ENCODE data around the gene MBP. TPM values are rescaled to one million over a fixed set of nuclear protein-coding genes. Genes with fewer than 3 reads are reported as not detected.

MBP gene
- total and polyA plus RNA-seq, 2 donors (not counting 3 experiments of a cell fraction or from before 2014, with no cell fraction given) = 1.7 to 2.3 TPM

GRCh38 chr18:77042583-77042982, 90.0 kb downstream of the MBP start:
- BruUV-seq (replicated peaks) = no TSS peak
- Histone ChIP-seq H3K9me3 (replicated peaks; ENCODE audit: control insufficient read depth, insufficient read depth, low read length) (no peaks in the 10 kb centered on the region), H3K27ac (ENCODE audit: insufficient read depth, low read depth, low read length) (no peak overlapping the region), H3K4me1 (ENCODE audit: control insufficient read depth, extremely low read depth, insufficient read depth, low read length) (no peaks in the 10 kb centered on the region), H3K27me3 (ENCODE audit: control insufficient read depth in 2 of 2, insufficient read depth in 2 of 2, low read length in 2 of 2) (peaks cover 0 to 3% of the 10 kb centered on the region in 2 experiments), H3K4me2 (ENCODE audit: insufficient read depth, low read length) (no peak overlapping the region), H3K9ac (replicated peaks; ENCODE audit: extremely low read depth, insufficient read depth, low read length) (no peak overlapping the region), H2AFZ (ENCODE audit: low read depth, low read length) (no peak overlapping the region), H3K4me3 (replicated peaks in 1 of 3; ENCODE audit: insufficient read depth in 1 of 3, low read depth in 1 of 3, low read length in 3 of 3) (no peak overlapping the region), H3K79me2 (ENCODE audit: control insufficient read depth, insufficient read depth, low read length) (no peaks in the 10 kb centered on the region), H4K20me1 (replicated peaks; ENCODE audit: control insufficient read depth, extremely low read depth, insufficient read depth, low read length) (no peaks in the 10 kb centered on the region), H3K9me1 (replicated peaks; ENCODE audit: control insufficient read depth, extremely low read depth, insufficient read depth, low read length) (no peaks in the 10 kb centered on the region), H3K36me3 (ENCODE audit: control insufficient read depth in 2 of 2, extremely low read depth in 1 of 2, insufficient read depth in 2 of 2, low read length in 2 of 2) (no peaks in the 10 kb centered on the region)
- ChIA-PET CTCF (interaction anchor here (0.8 to 2.1 kb wide), 4 partner anchors 10 to 169 kb away, joined by 3 to 7 read pairs (median 3); no protein-coding TSS in a partner anchor), POLR2A (no interaction called here)
- intact Hi-C loops (cut with micrococcal nuclease) (no loop called here), dilution Hi-C loops (cut with MboI; ENCODE audit: extremely low pct_ligation_motif_present, low sequenced_read_pairs) (no loop called here)
- TF ChIP-seq EZH2 (IDR thresholded peaks at IDR 0.05; ENCODE audit: borderline replicate concordance, low read depth, low read length, severe bottlenecking) = no peak
- TF ChIP-seq POLR2A (IDR thresholded peaks at IDR 0.05; ENCODE audit: low read depth, low read length) = no peak
- TF ChIP-seq GATA2 (IDR thresholded peaks at IDR 0.05; ENCODE audit: insufficient read depth, insufficient read length, low read depth, low read length) = no peak
- no peak for TF ChIP-seq MAX (IDR thresholded peaks at IDR 0.05; ENCODE audit: insufficient read depth, insufficient read length)
- TF ChIP-seq CTCF (IDR thresholded peaks at IDR 0.05; ENCODE audit: extremely low read depth in 1 of 2, insufficient read depth in 1 of 2, low read depth in 1 of 2, low read length in 2 of 2) = no peak
- TF ChIP-seq JUN (IDR thresholded peaks at IDR 0.05; ENCODE audit: borderline replicate concordance, insufficient read depth, insufficient read length, low read depth) = no peak
- no peak for TF ChIP-seq POLR2AphosphoS5 (IDR thresholded peaks at IDR 0.05; ENCODE audit: insufficient read depth, low read depth, low read length)
- TF ChIP-seq MYC (IDR thresholded peaks at IDR 0.05; ENCODE audit: low read depth, low read length) = no peak
- no peak for TF ChIP-seq FOS (IDR thresholded peaks at IDR 0.05; ENCODE audit: borderline replicate concordance, insufficient read depth, low read length)
- DNase-seq (ENCODE audit: low read depth, low spot score) (no peak), FAIRE-seq (no peak)

Measured in endothelial cell of umbilical vein (primary cell).